NCI-H2196 treated with DMSO at 0.1 percent for 48 hours (cell line): Measurements from ENCODE around the gene ANKRD52.
A peak's percentile ranks its signal among the peaks of the same experiment; 100 is the strongest.
"Not testable (repeated sequence)": the region's sequence is repeated elsewhere in the genome, so short reads cannot be mapped to it uniquely, and the experiment has no call there.

Experiments used
- DNase-seq: peaks from one replicate; lab custom pipeline; 2025; ENCODE audit not compliant: unreplicated experiment; lab: John Stamatoyannopoulos, UW

The ANKRD52 gene

DNA sequence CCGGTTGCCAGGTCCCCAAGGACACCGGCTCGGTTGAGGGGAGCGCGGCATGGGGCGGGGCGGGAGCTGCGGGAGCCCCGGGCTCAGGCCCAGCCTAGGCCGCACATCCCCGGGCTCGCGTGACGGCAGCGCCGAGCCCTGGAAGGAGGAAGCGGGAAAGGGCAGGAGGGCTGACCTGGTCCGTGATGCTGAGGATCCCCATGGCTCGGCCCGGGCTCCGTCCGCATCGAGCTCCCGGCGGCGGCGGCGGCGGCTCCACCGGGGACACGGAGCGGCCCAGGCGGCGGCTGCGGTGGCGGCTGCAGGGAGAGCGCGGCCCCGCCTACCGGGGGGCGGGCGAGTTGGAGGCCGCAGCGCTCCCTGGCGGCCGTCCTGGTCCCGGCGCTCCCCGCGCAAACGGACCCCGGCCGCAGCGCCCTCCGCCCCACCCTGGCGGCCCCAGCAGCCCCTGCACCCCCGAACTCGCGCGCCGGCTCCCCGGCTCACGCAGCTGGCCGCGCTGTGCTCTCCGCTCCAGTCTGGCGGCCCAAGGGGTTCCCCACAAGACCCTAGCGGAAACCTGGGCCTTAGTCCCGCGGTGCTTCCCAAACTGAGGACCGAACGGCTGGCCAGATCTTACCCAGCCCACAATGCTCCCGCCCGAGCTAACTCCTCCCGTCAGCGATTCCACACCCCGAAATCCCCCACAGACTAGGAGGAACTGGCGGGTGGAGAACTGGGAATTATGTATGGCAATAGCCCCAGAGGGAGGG lies at the start of gene ANKRD52:
TSS of gene ANKRD52 (minus strand) at position 317 of the 752 bp plus-strand sequence. CDS start at position 202, 115 bp downstream.
- peak; percentile 65 for DNase-seq

DNA sequence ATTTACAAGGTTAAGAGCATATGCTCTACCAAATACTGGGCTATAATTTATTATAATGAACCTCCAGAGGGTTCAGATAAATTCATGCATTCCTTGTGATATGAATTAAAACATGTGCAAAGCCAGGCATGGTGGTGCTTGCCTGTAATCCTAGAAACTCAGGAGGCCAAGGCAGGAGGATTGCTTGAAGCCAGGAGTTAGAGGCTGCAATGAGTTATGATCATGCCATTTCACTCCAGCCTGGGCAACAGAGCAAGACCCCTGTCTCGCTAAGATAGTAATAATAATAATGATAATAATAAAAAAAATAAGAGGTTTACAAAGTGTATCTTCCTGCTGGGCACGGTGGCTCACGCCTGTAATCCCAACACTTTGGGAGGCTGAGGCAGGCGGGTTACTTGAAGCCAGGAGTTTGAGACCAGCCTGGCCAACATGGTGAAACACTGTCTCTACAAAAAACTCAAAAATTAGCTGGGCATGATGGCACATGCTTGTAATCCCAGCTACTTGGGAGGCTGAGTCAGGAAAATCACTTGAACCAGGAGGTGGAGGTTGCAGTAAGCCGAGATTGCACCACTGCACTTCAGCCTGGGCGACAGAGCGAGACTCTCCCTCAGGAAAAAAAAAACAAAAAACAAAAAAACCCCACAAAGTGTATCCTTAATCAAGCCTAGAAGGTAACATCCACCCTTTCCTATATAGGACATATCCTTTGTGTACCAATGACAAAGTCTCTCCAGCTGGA lies 49.2 kb upstream of the ANKRD52 start:
- DNase-seq: no peak

DNA sequence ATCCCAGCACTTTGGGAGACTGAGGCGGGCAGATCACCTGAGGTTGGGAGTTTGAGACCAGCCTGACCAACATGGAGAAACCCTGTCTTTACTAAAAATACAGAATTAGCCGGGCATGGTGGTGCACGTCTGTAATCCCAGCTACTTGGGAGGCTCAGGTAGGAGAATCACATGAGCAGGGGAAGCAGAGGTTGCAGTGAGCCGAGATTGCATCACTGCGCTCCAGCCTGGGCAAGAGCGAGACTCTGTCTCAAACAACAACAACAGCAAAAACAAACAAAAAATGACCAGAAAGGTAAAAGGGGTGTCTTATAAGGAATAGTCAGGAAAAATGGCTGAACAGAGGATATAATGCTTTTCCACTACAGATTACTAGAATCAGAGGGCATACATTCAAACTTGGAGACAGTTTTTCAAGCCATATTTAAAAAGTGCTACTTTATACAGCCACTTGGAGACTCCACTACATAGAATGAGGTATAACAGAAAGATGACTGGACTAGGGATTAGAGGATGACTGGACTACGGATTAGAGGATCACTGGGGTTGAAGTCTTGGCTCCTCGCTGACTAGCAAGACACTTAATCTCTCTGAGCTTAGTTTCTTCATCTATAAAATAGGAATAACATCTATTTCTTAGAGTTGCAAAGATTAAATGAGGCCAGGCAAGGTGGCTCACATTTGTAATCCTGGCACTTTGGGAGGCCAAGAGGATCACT lies 46.8 kb upstream of the ANKRD52 start:
- DNase-seq: no peak

DNA sequence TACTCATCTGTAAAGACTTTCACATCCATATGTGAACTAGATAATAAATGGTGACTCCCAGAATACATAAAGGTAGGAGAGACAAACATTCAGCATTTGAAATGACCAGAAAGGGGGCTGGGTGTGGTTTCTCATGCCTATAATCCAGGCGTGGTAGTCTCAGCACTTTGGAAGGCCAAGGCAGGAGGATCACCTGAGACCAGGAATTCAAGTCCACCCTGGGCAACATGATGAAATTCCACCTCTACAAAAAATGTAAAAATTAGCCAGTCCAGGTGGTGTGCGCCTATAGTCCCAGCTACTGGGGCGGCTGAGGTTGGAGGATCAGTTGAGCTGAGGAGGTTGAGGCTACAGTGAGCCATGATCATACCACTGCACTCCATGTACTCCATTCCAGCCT lies 46.1 kb upstream of the ANKRD52 start:
- no peak for DNase-seq

- no peak for DNase-seq
Measured at GRCh38 chr12:56300644-56301464, 42.7 kb upstream of the ANKRD52 start.

DNA sequence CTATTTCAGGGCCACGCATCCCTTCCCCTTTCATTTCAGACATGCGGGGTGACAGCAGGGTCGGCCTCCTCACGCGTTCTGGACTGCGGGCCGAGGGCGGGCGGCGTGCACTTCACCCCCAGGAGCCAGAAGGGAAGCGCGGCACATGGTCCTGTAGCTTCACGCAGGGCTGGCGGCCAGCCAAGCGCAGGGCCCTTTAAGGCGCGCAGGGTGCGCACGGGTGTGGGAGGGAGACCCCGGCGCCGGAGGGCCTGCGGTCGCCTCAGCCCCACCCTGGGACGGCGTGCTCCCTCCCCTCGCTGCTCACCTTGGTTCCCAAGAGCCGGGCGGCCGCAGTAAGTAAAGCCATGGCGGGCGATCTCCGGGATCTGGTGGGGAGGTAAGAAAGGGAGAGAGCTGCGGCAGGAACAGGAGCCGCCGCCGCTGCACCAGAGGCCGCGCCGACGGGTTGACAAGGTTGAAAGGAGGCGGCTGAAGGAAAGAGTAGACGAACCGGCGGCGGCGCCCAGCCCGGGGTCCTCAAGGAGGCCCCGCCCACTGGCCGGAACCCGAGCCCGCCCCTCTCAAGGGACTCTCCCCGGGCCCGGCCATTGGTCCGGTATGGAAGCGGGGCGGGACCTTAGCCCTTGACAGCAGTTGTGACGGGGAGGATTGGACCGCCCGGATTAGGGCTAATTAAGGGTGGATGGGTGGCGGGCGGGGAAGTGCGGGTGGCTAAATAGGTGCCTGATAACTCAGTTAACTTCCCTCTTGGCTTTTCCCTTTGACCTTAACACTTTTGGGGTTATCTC lies 41.9 kb upstream of the ANKRD52 start, which contains the start of gene CS:
TSS of gene CS (minus strand) at position 478 of the 791 bp plus-strand sequence. CDS start at position 349, 129 bp downstream.
- peak; percentile 97 for DNase-seq

DNA sequence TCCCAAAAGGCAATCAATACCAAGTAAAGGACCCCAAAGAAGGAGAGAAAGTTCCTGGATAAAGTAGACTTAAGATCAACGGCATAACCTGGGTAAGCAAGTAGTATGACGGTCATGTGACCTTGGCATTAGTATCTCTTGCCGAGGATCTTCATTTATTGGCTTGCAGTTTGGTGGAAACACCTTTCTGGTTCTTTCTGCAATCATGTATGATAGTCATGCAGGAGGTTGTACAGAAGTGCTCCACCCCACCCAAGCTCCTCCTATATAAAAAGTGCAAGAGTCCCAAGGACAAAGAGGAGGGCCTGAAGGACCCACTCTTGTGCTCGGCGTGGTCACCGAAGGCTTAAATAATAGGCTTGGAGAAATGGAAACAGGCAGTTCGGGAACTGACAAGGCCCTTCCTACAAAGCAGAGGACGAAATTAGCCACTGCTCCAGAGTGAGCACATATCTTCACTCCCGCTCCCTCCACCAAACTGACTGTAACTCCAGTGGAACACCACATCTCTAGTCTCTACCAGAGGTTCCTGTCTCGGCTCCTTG lies 41.2 kb upstream of the ANKRD52 start:
- DNase-seq: no peak

DNA sequence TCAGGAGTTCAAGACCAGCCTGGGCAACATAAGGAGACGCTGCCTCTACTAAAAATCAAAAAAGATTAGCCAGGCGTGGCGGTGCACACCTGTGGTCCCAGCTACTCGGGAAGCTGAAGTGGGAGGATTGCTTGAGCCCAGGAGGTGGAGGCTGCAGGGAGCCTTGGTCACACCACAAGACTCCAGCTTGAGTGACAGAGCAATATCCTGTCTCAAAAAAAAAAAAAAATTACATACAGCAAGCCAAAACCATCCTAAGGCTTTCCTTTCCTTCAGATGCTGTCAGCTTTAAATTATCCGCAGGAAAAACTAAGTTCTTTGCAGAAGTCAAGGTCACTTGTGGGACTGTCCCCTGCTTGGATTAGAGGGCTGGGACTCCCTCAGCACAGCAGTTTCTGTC lies 40.6 kb upstream of the ANKRD52 start:
- DNase-seq: no peak

DNA sequence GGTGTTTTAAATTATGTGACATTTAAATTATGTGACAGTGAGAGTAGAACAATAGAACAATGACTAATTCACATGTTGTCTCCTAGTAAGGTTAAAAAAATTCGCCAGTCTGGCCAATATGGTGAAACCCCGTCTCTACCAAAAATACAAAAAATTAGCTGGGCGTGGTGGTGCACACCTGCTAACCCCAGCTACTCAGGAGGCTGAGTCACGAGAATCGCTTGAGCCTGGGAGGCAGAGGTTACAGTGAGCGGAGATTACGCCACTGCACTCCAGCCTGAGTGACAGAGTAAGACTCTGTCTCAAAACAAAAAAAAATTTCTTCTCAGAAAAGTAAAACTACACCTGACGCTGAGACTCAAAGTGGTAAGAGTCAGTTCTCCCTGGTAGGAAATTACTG lies 39.2 kb upstream of the ANKRD52 start:
- no peak for DNase-seq

- no peak for DNase-seq
Measured at GRCh38 chr12:56296295-56296694, 38.1 kb upstream of the ANKRD52 start.

GRCh38 chr12:56293795-56294194 lies 35.6 kb upstream of the ANKRD52 start:
- no peak for DNase-seq

DNA sequence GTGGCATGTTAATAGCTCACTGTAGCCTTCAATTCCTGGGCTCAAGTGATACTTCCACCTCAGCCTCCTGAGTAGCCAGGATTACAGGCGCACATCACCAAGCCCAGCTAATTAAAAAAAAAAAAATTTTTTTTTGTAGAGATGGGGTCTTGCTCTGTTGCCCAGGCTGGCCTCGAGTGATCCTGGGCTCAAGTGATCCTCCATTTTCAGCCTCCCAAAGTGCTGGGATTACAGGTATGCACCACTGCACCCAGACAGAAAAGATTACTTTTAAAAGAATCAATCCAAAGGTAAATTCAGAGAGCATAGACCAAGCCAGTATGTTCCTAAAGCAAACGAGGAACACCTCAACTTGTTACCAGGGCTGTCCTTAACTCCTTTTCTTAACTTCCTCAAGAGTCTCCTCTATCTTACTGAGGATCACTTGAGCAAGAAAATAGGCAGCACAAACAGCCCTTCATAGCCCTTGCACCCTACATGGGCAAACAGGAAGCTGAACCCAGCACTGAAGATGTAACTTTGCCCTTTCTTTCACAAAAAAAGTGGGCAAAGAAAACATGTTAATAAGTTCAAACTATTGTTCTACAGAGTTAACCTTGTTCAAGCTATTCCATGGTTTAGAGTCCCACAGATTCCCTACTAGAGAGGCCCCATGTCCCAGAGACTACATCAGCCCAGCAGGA lies 30.7 kb upstream of the ANKRD52 start:
- DNase-seq: no peak

DNA sequence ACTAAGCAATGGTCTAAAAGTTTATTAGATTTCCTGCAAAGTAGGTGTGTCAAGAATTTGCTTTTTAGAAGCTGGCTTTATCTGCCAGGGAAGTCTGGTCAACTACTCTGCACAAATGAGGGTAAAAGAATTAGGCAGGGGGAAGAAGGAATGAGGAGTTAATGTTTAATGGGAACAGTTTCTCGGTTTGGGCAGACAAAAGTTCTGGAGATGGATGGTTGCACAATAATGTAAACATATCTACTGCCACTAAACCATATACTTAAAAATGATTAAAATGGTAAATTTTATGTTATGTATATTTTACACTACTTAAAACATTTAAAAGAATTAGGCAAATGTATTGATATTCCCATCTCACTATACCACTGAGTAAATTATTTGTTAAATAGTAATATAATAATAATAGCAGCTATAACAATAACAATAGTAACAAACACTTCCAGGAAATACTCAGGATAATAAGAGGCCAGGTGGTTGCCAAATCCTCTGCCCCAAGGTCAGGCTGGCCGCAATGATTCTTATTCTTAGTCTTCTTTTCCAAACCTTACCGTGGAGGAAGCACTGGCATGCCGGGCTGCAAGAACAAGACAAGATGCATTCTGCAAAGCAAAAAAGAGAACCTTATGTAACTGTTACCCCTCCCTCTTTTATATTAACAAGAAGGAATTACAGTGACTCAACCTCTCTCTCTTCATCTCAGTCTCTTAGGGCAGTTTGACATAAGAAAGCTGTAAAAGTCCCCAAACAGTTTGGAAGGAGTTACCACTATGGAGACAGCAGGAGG lies 28.1 kb upstream of the ANKRD52 start:
- DNase-seq: no peak

GRCh38 chr12:56284263-56284662 lies 26.1 kb upstream of the ANKRD52 start:
- not testable (repeated sequence) for DNase-seq

DNA sequence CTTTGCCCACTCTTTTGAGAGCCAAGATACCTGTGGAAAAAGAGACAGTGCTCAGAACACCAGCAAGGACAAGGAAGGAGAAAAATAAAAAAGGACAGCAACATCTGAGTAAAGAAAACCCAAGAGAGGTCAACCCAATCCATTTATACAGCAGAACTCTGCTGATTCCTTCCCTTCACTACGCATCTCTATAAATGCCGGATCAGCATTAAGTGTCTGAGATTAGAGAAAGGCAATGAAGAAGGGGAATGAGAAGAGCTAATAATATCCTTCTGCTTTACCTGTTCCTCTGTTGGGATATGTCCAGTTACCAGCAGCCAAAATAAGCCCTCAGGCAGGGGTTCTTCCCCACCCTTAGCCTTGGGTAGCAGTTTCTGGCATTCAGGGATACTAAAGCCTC lies 24.4 kb upstream of the ANKRD52 start:
- no peak for DNase-seq

DNA sequence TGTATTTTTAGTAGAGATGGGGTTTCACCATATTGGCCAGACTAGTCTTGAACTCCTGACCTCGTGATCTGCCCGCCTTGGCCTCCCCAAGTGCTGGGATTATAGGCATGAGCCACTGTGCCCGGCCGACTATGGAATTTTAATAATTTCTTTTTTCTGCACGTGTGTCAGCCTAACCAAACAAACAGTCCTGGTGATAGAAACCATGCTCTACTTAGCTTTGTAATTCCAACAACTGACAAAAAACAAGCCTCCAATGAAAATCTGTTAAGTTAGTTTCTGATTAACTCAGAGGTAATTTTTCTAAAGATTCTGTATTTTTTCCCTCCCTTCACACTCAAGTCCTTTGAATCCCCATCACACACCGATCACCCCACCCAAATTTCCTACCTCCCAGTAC lies 23.8 kb upstream of the ANKRD52 start:
- DNase-seq: no peak

DNA sequence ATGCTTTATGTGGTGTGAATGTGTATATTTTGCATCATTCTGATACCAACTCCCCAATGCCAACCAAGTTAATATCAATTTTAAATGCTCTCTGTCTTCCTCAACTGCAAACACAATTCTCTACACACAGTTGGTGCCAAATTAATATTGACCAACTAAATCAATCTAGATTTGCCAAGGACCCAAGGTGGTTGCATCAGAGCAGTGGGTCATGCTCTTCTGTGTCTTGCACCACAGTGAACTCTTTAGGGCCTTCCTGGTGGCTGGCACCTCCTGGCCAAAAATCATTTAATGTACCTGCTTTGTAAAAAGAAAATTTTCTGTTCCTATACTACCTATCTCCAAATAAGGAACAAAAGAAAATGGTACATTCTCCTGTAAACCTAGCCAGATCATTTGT lies 22.7 kb upstream of the ANKRD52 start:
- DNase-seq: no peak

- DNase-seq: no peak
Measured at GRCh38 chr12:56278905-56279304, 20.7 kb upstream of the ANKRD52 start.
